Measurements from ENCODE around the gene ITGAV.

ITGAV gene

DNA sequence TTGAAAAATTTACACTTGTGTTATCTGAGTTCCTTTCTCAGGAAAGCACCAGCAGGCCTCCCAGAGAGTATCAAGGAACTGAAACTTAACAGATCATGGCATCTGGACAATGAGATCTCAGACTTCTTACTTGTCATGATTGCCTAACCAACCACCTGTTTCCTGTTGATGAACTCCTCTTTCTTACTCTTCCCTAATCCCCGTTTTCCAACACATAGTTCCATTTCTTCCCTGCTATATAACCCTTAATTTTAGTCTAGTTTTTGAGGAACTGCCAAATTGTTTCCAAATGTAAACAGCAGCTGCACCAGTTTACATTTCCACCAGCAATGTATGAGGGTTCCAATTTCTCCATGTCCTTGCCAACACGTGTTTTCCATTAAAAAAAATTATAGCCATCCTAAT is 98.0 kb downstream of the ITGAV start:
- DNase-seq, result no peak

DNA sequence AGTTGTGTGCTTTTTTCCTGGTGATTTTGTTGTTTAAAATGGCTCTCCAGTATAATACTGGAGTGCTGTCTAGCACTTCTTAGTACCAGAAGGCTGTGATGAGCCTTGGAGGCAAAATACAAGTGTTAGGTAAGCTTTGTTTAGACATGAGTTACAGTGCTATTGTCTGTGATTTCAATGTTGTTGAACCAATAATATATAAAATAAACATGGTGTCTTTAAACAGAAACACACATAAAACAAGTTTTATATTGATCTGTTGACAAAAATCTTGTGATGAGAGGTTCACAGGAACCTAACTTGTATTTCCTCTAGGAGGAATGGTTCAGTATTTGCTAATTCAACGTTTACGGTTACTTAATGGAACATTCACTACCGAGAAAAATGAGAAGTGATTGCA is 99.0 kb downstream of the ITGAV start:
- no peak for DNase-seq

DNA sequence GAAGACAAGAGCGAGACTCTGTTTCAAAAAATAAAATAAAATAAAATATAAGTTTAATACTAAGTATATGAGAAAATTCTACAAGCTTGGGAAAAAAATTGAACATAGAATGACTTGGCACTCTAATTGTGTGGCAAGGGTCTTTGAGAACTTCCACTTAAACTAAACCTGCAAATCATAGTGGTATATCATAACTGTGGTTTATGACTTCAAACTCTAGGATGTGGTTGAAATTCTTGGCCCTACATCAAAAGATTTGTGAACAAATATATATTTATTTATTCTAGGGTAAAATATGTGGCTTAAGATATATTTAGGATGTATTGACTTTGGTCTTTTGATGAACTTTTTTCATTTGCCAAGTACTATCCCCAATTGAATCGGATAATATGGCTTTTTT is 100.9 kb downstream of the ITGAV start:
- no peak for DNase-seq

DNA sequence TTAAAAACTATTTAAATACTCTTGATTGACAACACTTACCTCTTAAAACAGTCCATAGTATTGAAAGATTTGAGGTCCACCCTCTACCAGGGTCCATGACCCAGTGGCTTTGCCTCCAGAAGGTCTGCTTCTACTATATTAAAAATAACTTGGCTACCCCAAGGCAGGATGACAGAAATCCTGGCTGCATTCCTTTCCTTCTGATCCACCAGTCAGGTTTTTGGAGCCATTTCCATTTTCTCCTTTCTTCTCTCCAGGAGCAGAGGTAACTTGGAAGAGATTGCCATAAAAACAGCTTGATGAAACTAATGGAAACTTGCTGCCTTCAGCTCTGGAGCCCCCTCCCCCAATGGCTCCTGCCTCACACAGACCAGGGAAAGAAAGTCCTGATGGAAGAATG is 101.4 kb downstream of the ITGAV start:
- no peak for DNase-seq

DNA sequence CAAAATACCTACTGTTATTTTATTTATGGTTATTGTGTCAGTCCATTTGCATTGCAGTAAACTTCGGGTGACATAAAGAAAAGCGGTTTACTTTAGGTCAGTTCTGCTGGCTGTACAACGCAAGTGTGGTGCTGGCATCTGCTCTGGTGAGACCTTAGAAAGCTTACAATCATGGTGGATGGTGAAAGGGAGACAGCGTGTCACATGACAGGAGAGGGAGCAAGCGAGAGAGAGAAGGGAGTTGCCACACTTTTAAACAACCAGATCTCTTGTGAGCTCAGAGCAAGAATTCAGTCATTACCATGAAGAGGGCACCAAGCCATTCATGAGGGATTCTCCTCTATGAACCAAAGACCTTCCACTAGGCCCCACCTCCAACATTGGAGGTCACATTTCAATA is 102.0 kb downstream of the ITGAV start:
- no peak for DNase-seq

DNA sequence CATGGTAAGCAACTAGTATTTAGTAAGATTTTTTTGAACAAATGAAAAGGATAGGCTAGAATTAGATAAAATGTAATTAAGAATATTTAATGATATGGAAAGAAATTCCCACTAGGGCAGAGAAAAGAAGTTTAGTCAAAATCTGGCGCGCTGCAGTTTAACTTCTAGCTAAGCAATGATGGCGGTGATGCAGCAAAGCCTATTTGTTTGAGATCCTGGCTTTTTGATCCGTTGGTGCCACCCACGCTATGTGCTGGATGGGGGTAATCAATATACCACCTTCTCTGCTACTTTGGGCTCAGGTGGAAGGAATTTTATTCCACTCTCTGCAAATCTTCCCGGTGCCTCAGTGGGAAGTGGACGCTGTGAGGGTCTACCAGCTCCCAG is 103.6 kb downstream of the ITGAV start:
- no peak for DNase-seq

DNA sequence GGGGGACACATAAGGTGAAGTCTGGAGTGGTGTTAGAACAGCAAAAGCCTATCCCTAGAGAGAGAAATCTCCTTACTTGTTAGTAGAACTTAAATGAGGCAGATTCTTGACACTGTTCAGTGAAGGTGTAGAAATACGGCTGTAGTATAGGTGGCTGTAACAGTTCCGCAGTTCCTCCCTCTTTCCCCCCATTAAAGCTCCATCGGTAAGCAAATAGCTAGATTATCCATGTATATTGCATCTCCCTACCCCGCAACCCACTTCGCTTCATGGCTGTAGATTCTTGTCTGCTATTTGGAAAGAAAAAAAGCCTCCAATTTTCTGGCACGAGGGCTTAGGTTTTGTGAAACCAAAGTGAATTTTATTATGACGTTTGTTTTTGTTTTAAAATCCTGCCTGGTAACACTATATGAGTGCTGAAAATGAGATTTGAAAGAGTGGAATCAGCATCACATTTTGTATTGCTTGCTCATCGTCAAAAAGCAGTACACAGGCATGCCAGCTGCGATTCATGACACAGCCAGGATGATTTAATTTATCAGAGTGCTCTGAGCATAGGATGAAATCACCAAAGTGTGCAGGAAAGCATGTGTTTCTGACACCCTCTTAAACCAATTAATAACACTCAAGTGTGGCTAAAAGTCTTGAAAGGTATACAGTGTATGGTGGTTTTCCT is 105.4 kb downstream of the ITGAV start:
- DNase-seq, result no peak

DNA sequence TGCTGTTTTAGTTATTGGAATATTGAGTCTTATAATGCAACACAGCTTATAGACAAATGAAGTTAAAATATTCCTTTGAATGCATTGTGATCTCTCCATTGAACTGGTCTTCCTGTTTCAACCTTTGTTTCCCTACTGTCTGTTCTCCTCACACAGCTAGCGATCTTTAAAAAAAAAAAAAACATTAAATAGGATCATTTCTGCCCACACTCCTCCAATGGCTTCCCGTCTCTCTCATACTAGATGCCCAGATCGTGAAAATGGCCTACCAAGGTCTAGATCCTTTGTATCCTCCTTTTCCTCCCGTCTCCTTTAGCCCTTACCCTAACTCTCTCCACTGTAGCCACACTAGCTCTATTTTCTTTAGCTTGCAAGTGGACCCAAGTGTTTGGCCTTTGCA is 106.4 kb downstream of the ITGAV start:
- no peak for DNase-seq

DNA sequence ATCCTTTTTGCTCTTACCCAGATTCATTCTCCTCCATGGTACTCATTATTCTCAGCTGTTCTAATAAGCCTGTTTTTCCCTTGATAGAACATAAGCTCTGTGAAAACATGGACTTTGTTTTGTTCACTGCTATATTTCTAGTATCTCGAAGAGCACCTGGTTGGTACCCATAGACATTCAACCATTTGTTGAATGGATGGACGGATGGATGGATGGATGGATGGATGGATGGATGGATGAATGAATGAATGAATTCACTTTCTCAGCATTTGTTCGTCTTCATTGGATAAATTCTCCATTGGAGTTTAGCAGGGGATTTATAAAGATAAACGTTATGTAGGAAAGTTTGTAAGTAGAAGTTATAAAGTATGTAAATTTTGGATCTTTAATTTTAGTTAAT is 106.9 kb downstream of the ITGAV start:
- DNase-seq, result no peak

DNA sequence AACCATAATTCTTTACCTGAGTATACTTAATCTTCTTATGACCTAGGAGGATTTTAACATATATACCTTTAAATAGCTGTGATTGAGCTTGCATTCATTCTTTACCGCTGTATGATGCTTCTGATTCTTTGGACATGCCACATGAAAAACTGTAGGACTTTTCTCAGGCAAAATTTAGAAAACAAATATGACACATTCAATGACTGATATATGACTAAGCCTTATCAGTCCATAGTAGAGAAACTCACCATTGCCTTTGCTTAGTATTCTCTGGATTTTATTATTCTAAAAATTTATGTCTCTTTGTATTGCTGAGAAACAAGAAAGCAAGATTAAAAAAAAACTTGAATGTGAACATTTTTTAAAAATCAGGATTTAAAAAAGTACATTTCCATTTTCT is 107.7 kb downstream of the ITGAV start:
- no peak for DNase-seq

DNA sequence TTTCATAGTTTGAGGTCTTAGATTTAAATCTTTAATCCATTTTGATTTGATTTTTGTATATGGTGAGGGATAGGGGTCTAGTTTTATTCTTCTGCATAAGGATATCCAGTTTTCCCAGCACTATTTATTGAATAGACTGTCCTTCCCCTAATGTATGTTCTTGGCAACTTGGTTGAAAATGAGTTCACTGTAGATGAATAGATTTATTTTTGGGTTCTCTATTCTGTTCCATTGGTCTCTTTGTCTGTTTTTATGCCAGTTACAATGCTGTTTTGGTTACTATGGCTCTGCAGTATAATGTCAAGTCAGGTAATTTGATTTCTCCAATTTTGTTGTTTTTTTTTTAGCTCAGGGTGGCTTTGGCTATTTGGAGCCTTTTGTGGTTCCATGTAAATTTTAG is 109.9 kb downstream of the ITGAV start:
- DNase-seq, result no peak

DNA sequence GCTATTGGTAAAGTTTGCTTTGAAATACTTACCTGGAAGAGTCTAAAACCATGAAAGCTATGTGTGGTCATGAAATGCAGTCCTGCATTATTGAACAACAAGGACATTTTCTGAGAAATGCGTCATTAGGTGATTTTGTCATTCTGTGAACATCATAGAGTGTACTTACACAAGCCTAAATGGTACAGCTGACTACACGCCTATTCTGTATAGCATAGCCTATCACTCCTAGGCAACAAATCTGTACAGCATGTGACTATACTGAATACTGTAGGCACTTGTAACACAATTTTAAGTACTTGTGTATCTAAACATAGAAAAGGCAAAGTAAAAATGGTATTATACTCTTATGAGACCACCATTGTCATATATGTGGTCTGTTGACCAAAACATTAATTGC is 112.2 kb downstream of the ITGAV start:
- DNase-seq, result no peak

DNA sequence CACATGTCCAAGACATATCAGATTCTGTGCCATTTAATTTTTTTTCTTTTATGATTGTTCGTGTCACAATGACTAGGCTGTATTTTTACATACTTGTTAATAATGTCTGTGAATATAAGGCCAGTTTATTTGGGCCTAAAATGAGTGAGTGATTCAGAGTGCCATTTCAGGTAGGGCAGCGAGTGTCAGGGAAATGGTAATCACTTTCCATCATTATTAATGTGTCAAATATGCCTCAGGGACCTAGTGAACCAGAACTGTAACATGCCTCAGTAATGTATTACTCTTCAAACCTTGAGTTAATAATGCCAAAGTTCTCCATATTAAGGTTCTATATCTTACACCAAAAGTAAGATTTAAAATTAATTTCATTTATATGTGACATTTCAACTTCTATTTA is 112.6 kb downstream of the ITGAV start:
- no peak for DNase-seq

DNA sequence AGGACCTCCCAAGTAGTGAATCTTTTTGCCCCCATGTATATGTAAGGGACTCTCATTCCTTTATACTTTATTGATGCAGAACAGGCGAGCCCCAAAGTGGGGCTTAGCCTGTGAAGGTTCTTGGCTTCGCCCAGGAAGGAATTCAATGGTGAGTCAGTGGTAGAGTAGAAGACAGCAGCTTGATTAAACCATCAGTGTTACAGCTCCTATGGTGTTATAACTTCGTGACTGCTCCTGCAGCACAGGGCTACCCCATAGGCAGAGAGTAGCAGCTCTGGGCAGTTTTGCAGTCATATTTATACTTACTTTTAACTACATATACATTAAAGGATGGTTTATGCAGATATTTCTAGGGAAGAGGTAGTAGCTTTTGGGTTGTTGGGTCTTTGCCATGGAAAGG is 115.0 kb downstream of the ITGAV start:
- no peak for DNase-seq

DNA sequence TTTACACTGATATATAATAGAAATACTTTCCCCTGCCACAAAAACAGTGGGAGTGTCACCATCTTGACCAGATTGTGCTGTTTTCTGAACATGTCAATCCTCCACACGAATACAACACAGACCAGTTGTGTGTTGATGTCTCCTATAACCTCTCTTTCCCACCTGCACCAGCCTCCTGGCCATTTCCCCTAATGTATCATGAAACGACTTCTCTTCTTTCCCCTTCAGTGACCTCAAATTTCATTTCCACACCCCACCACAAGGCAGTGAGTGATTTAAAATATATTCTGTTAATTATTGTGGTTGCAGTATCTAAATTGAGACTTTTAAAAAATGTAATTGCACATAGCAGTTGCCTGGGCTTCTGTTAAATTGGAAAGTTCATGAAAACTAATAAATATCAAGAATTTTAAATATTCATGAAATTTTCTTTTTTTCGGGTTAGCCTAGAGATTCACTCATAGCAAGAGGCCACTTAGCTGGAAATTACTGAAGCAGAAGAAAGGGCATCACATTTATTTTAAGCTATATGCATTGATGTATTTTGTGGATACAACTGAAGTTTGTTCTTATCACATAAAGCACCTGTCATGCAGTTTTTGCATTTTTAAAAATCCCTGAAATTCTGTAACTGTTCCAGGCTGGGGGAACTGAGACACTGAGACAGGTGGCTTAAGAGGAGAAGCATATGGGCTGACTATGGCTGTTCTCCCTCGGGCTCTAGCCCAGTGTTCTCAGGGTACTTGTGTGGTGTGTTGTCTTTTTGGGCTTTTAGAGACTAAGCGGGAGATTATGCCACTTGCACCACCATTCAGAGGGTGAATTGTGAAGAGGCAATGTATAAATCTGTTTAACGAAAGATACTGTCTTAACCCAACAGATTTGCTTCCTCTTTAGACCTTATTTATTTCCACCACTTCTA is 119.9 kb downstream of the ITGAV start:
- no peak for DNase-seq

DNA sequence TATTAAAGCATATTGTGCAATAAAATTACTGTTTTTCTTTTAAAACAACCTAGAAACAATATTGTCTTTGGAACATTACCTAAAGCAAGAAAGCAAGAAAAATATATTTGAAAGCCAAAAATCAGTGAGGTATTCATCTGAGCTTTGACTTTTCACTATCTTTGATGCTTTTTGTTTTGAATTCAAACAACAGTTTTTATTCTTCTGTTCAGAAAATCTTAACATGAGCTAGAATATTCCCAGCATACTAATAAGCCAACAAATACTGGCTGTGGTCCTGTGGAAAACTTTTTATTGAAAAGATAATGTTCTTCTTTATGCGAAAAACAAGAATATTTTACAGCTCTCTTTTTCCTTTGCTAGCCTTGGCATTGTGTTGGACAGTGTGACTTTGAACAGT is 123.8 kb downstream of the ITGAV start:
- no peak for DNase-seq

DNA sequence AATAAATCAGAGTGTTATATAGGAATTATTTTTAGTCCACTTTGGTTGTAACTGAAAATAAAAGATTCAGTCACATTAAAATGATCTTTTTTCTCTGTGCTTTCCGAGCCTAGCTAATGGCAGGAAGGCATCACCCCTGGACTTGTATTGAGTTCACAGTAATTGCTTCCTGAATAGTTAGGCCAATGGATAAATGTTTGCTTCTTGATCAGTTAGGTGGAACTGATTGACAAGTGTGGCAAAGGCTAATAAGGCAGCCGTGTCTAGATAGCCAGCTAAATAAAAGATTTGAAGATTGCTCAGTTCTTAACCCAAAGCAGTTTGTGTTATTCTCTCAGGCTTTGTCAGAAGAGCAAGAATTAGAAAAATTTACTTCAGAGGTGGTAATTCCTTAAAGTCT is 124.8 kb downstream of the ITGAV start:
- DNase-seq, result no peak

DNA sequence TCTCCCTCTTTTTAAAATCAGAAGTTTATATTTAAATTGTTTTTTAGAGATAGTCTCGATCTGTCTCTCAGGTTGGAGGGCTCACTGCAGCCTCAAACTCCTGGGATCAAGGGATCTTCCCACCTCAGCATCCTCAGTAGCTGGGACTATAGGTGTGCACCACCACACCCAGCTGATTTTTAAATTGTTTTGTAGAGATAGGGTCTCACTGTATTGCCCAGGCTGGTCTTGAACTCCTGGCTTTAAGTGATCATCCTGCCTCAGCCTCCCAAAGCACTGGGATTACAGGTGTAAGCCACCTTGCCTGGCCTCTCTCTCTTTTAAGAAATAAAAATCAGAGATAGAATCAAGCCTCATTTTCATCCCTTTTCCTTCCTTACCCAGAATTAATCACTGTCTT is 126.1 kb downstream of the ITGAV start:
- DNase-seq, result no peak

DNA sequence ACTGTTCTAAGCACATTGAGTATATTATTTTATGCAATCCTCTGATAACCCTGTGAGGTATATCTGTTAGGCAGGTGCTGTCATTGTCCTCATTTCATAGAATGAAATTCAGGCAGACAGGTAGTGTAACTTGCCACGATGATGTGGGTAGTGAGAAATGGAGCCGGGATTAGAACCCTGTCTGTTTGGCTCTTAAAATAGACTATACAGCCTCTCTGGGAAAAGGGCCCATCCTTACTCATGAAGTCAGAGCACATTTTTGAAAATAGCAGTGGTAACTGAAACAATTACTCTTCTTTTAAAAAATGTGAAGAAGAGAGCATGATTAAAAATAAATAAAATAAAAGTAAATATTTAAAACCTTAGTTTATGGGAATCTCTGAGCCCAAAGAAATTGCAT is 127.0 kb downstream of the ITGAV start:
- DNase-seq, result no peak

DNA sequence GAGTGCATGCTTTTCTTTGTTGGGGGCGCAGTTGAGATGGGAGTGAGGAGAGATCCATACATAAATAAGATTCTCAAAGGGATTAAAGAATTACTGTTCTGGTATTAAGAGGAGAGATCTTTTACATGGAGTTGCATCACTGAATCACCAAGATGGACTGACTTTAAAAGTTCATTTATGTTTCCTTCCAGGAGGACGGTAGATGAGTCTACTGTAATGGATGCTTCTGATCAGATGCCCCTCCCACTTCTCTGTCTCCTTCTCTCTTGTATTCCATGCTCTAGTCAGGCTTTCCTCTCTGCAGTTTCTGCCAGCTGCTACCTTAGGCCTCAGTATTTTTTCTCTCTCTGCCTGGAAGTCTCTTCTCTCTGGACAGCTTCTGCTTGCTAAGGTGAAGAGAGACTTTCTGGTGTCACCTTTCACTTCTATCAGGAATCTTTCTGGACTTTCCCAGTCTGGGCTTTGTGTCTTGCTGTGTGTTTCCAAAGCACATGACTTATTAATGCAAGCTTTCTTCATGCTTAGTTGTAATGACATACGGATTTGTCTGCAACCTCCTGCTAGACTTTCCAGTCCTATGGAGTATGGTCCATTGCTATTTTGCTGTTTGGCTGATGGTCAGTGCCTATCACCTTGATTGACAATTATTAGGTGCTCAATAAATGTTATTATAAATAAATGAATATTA is 127.6 kb downstream of the ITGAV start:
- no peak for DNase-seq

DNA sequence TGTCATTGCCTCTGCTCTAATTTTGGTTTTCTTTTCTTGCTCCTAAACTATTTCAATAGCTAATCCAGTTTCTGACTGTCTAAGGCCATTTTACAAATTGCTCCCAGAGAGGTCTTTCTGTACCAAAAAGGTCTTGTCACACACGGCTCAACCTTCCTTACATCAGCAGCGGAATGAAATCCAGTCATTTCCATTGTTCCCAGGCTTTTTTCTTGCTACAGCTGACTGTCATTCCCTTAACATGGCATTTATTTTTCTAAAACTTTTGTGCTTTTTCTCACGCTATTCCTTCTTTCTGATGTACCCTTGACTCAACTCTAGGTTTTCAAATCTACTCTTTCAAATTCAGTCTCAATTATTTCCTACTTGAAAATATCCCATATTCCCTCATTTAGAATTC is 128.3 kb downstream of the ITGAV start:
- DNase-seq, result no peak

DNA sequence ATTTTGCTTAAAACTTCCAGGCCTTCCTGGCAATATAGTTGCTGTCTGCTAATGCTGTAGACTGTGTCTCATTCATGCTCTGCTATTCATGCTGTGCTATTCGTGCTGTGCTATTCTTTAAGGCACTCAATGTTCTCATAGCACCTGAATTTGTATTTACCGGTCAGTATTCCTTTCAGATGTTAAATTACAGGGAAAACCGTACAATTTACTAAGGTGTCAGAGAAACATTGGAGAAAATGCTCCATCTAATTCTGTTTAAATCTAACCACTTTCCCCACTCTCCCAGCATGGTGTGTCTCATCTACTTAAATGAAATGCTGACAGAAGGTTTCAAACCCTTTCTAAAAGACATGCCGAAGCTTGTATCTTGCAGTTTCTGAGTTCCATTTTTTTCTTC is 129.0 kb downstream of the ITGAV start:
- no peak for DNase-seq

DNA sequence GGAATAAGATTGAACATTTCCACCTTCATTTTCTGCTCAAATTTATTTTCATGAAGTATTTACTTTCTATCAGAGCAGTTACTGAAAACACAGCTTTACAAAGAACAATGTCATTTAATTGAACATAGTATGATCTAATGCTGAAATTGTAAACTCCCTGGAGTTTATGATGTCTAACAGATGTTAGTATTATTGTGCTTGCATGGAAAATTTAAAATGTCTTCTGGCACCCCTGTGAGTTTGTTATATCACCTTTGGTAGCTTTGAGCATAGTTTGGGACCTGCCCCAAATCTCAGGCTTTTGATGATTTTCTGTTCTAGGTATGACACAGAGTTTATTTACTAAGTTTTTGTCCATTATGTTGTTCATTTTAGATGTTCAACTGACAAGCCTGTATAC is 132.1 kb downstream of the ITGAV start:
- DNase-seq, result no peak

DNA sequence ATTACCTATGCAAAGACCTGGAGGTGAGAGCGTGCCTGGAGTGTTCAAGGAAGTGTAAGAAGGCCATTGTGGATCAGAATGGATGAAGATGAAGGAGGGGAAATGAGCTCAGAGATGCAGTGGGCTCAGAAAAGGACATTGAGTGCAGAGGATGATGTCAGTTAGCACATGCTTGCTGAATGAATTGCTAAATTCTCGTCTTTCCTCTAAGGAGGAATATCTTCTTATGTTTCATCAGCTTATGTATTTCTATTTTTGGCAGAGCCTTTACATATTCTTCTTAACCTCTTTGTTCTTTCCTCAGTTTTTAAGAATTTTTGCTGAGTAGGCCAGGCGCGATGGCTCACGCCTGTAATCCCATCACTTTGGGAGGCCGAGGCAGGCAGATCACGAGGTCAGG is 134.9 kb downstream of the ITGAV start:
- DNase-seq, result no peak

Data from activated CD4-positive, alpha-beta T cell treated with anti-CD3 and anti-CD28 coated beads for 1 hour (primary cell).